ENCODE data around the gene DYNC1H1. TPM values are rescaled to one million over a fixed set of nuclear protein-coding genes. Genes with fewer than 3 reads are reported as not detected.

DYNC1H1 gene
- total and polyA plus RNA-seq, 12 donors: 202 to 509 (median 348) TPM

GRCh38 chr14:102027951-102028350, 63.6 kb downstream of the DYNC1H1 start:
- peaks cover 0 to 96% of the 10 kb centered on the region in 2 donors for H3K36me3 ChIP-seq (replicated peaks in 1 of 2)
- no peaks in the 10 kb centered on the region for H3K4me1 ChIP-seq (replicated peaks in 1 of 2)
- WGBS, 4 donors: 93 to 97% (median 96%) methylated on average over 5 to 6 of the region's 6 CpGs
- no peaks in the 10 kb centered on the region for H3K27me3 ChIP-seq
- no peak overlapping the region for H3K4me3 ChIP-seq
- intact Hi-C loops (cut with DNase I): no loop called here
- H3K9me3 ChIP-seq (replicated peaks in 1 of 3): no peaks in the 10 kb centered on the region
- H3K27ac ChIP-seq: no peak overlapping the region
- TF ChIP-seq CTCF (IDR thresholded peaks at IDR 0.05) (no peak), POLR2A (IDR thresholded peaks at IDR 0.05) (no peak)
- no peak for DNase-seq

- Histone ChIP-seq H3K36me3 (replicated peaks in 1 of 2) (peaks cover 0 to 96% of the 10 kb centered on the region in 2 donors), H3K4me1 (replicated peaks in 1 of 2) (no peaks in the 10 kb centered on the region), H3K4me3 (no peak overlapping the region), H3K9me3 (replicated peaks in 1 of 3) (no peaks in the 10 kb centered on the region), H3K27me3 (no peaks in the 10 kb centered on the region), H3K27ac (no peak overlapping the region)
- no peak for DNase-seq
- no peak for TF ChIP-seq POLR2A (IDR thresholded peaks at IDR 0.05)
- TF ChIP-seq CTCF (IDR thresholded peaks at IDR 0.05): no peak
- intact Hi-C loops (cut with DNase I): no loop called here
- WGBS, 4 donors: 67 to 83% (median 81%) methylated on average over 3 of the region's 3 CpGs
These were observed 64.4 kb downstream of the DYNC1H1 start for GRCh38 chr14:102028733-102029132.

GRCh38 chr14:102029956-102030355, 65.6 kb downstream of the DYNC1H1 start:
- H3K36me3 ChIP-seq (replicated peaks in 1 of 2): peaks cover 0 to 100% of the 10 kb centered on the region in 2 donors
- DNase-seq: no peak
- H3K27ac ChIP-seq: no peak overlapping the region
- H3K4me1 ChIP-seq (replicated peaks in 1 of 2): no peaks in the 10 kb centered on the region
- no peaks in the 10 kb centered on the region for H3K9me3 ChIP-seq (replicated peaks in 1 of 3)
- H3K4me3 ChIP-seq: no peak overlapping the region
- intact Hi-C loops (cut with DNase I): loop anchor here in 1 of 2 donors (10.0 kb wide), 1 partner anchor 45 kb away; no protein-coding TSS in a partner anchor
- TF ChIP-seq POLR2A (IDR thresholded peaks at IDR 0.05): no peak
- no peak for TF ChIP-seq CTCF (IDR thresholded peaks at IDR 0.05)
- WGBS, 4 donors: 63 to 85% (median 81%) methylated on average over 1 to 2 of the region's 2 CpGs
- no peaks in the 10 kb centered on the region for H3K27me3 ChIP-seq

- Histone ChIP-seq H3K9me3 (replicated peaks in 1 of 3) (no peaks in the 10 kb centered on the region), H3K4me3 (no peak overlapping the region), H3K36me3 (replicated peaks in 1 of 2) (peaks cover 0 to 100% of the 10 kb centered on the region in 2 donors), H3K4me1 (replicated peaks in 1 of 2) (no peaks in the 10 kb centered on the region), H3K27me3 (no peaks in the 10 kb centered on the region), H3K27ac (no peak overlapping the region)
- intact Hi-C loops (cut with DNase I): loop anchor here in 1 of 2 donors (10.0 kb wide), 1 partner anchor 48 kb away; no protein-coding TSS in a partner anchor
- WGBS, 4 donors: 88 to 92% (median 90%) methylated on average over 6 to 13 of the region's 13 CpGs
- DNase-seq: no peak
- TF ChIP-seq CTCF (IDR thresholded peaks at IDR 0.05): no peak
- TF ChIP-seq POLR2A (IDR thresholded peaks at IDR 0.05): no peak
These were observed 68.9 kb downstream of the DYNC1H1 start for GRCh38 chr14:102033241-102033640.

All from adrenal gland (tissue), 12 donors.